Activated CD8-positive, alpha-beta memory T cell treated with anti-CD3 and anti-CD28 coated beads, Interleukin-2, amount 10 ng/mL, durations not matched to agents 7 days and 5 days (primary cell): ENCODE results near the gene FGD2. TPM values are rescaled to one million over a fixed set of nuclear protein-coding genes. Genes with fewer than 3 reads are reported as not detected.

ENCODE experiments used
- ATAC-seq: fragments of 150-1000 bp; cut with Tn5 transposase; one replicate; pipeline ENCODE4 v1.10.0; 2021; ENCODE audit warnings: moderate library complexity
- CTCF ChIA-PET: fragments of 350-600 bp; sonication (Branson Sonifier 250); formaldehyde crosslinking; loops from one replicate; lab custom pipeline; 2021; ENCODE audit warnings: antibody characterized with exemption; lab: Charles Lee
- DNase-seq: peaks from one replicate; pipeline ENCODE4 v3.0.0-alpha.2; 2020
- H3K27ac Mint-ChIP-seq: one replicate; pipeline ENCODE4 v1.8.0; 2021; ENCODE audit warnings: mild to moderate bottlenecking, mixed read lengths
- H3K27me3 Mint-ChIP-seq: one replicate; pipeline ENCODE4 v1.8.0; 2021; ENCODE audit warnings: mixed read lengths
- H3K36me3 Mint-ChIP-seq: one replicate; pipeline ENCODE4 v1.8.0; 2021; ENCODE audit warnings: mild to moderate bottlenecking, mixed read lengths
- H3K4me1 Mint-ChIP-seq: one replicate; pipeline ENCODE4 v1.8.0; 2021; ENCODE audit warnings: mixed read lengths
- H3K4me3 Mint-ChIP-seq: one replicate; pipeline ENCODE4 v1.8.0; 2021; ENCODE audit warnings: mild to moderate bottlenecking, moderate library complexity, mixed read lengths
- H3K9me3 Mint-ChIP-seq: one replicate; pipeline ENCODE4 v1.8.0; 2022; ENCODE audit warnings: low read depth, mixed read lengths
- total RNA-seq, 2 experiments: library from RNA; stranded (reverse); gene quantifications; one replicate each; pipeline ENCODE4 v1.2.3, GENCODE V29; 2021

The FGD2 gene
- total RNA-seq, 2 experiments from 2014 or later = 15.6 to 26.3 TPM

DNA sequence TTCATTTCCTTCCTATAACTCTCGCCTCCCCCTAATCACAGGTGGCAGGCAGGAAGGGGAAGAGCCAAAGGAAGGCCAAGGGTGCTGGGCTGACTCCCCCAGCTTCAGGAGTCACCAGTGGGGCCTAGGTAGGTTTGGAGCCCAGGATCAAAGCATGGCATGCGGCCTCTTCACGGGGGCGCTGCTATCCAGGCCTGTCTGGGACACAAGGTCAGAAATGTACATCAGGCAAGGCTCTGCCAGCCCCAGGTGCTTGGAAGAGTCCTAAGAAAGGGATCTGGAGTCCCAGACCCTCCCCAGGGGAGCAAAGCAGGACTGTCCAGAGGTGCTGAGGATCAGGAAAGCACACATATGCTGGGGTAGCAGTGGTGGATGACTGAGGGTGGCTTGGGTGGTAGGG, 40.5 kb upstream of the FGD2 start:
- Mint-ChIP-seq H3K9me3 (no peaks in the 10 kb centered on the region), H3K27me3 (no peaks in the 10 kb centered on the region), H3K27ac (no peak overlapping the region), H3K36me3 (peaks cover 22% of the 10 kb centered on the region), H3K4me1 (peaks cover 46% of the 10 kb centered on the region), H3K4me3 (no peak overlapping the region)
- ATAC-seq (no peak), DNase-seq (no peak)
- CTCF ChIA-PET = interaction anchor here (1.7 to 1.9 kb wide), 2 partner anchors 53 to 91 kb away, joined by 5 to 7 read pairs; no protein-coding TSS in a partner anchor

GRCh38 chr6:36967301-36967700, 38.2 kb upstream of the FGD2 start:
- Mint-ChIP-seq H3K36me3 (peaks cover 31% of the 10 kb centered on the region), H3K27ac (no peak overlapping the region), H3K9me3 (no peaks in the 10 kb centered on the region), H3K27me3 (no peaks in the 10 kb centered on the region), H3K4me3 (no peak overlapping the region), H3K4me1 (peaks cover 26% of the 10 kb centered on the region)
- DNase-seq (no peak), ATAC-seq (no peak)
- CTCF ChIA-PET = no interaction called here

DNA sequence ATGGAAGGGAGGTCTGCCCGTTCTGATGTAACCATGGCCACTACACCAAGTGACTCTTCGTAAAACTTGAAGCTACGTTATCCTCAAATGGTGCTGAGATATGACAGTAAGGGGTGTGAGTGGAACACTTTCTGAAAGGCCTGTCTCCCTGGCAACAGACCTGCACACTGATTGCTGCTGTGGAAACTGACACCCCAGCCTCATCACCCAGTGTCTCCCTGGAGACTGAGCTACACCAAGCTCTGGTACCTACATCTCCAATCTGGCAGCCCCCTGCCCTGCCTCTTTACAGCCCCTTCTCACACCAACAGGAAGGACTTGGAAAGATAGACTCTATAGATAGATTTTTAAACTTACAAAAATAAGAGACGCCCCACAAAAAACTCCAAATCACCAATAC, 37.7 kb upstream of the FGD2 start:
- peaks cover 33% of the 10 kb centered on the region for H3K36me3 Mint-ChIP-seq
- ATAC-seq (no peak), DNase-seq (no peak)
- H3K4me1 Mint-ChIP-seq = peaks cover 22% of the 10 kb centered on the region
- no peaks in the 10 kb centered on the region for H3K27me3 Mint-ChIP-seq
- no peak overlapping the region for H3K4me3 Mint-ChIP-seq
- H3K27ac Mint-ChIP-seq = no peak overlapping the region
- no peaks in the 10 kb centered on the region for H3K9me3 Mint-ChIP-seq
- CTCF ChIA-PET = no interaction called here

- Mint-ChIP-seq H3K9me3 (no peaks in the 10 kb centered on the region), H3K4me3 (no peak overlapping the region), H3K36me3 (peaks cover 39% of the 10 kb centered on the region), H3K4me1 (peaks cover 15% of the 10 kb centered on the region), H3K27me3 (no peaks in the 10 kb centered on the region), H3K27ac (no peak overlapping the region)
- CTCF ChIA-PET = interaction anchor here (1.4 kb wide), 1 partner anchor 9 kb away, joined by 4 read pairs; no protein-coding TSS in a partner anchor
- ATAC-seq (no peak), DNase-seq (no peak)
Observed at GRCh38 chr6:36968266-36968977, 37.0 kb upstream of the FGD2 start.

DNA sequence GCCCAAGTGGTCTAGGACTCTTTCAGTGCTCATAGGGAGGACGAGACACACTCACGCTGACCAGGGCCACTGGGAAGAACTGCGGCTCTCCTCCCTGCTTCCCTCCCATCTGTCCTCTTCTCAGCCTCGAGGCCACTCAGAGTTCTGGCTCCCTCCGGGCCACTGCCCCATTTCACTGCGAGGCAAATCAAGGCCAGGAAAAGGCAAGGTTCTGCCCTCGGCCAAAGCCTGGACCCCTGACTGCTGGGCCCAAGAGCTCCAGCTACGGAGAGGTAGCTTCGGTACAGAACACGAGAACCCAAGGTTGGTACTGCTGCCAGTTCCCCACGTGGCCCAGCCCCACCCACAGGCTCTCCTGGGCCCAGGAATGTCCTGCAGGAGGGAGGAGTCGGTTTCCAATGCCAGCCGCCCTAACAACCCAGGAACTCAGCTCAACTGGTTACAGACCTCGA, 36.2 kb upstream of the FGD2 start:
- Mint-ChIP-seq H3K4me1 (peaks cover 7% of the 10 kb centered on the region), H3K36me3 (peaks cover 44% of the 10 kb centered on the region), H3K4me3 (no peak overlapping the region), H3K27me3 (no peaks in the 10 kb centered on the region), H3K9me3 (no peaks in the 10 kb centered on the region), H3K27ac (no peak overlapping the region)
- CTCF ChIA-PET = interaction anchor here (0.8 to 1.4 kb wide), 2 partner anchors 8 to 49 kb away, joined by 3 to 4 read pairs; no protein-coding TSS in a partner anchor
- DNase-seq = no peak
- ATAC-seq = no peak

- DNase-seq (no peak), ATAC-seq (no peak)
- peaks cover 1% of the 10 kb centered on the region for H3K4me1 Mint-ChIP-seq
- no peaks in the 10 kb centered on the region for H3K9me3 Mint-ChIP-seq
- H3K27me3 Mint-ChIP-seq = no peaks in the 10 kb centered on the region
- CTCF ChIA-PET = interaction anchor here (0.8 to 1.0 kb wide), 2 partner anchors 48 to 95 kb away, joined by 3 read pairs; no protein-coding TSS in a partner anchor
- no peak overlapping the region for H3K27ac Mint-ChIP-seq
- H3K36me3 Mint-ChIP-seq = peaks cover 53% of the 10 kb centered on the region
- no peak overlapping the region for H3K4me3 Mint-ChIP-seq
Observed at GRCh38 chr6:36969988-36970891, 35.2 kb upstream of the FGD2 start.

- ATAC-seq = no peak
- peaks cover 1% of the 10 kb centered on the region for H3K4me1 Mint-ChIP-seq
- DNase-seq = no peak
- no peaks in the 10 kb centered on the region for H3K9me3 Mint-ChIP-seq
- no peaks in the 10 kb centered on the region for H3K27me3 Mint-ChIP-seq
- H3K36me3 Mint-ChIP-seq = peaks cover 54% of the 10 kb centered on the region
- peak overlapping the region; percentile 24 for H3K27ac Mint-ChIP-seq
- no peak overlapping the region for H3K4me3 Mint-ChIP-seq
- CTCF ChIA-PET = interaction anchor here (1.0 kb wide), 1 partner anchor 96 kb away, joined by 3 read pairs; no protein-coding TSS in a partner anchor
Observed at GRCh38 chr6:36970892-36971842, 34.3 kb upstream of the FGD2 start.

GRCh38 chr6:36971921-36972673, 33.4 kb upstream of the FGD2 start:
- Mint-ChIP-seq H3K27ac (no peak overlapping the region), H3K36me3 (peaks cover 56% of the 10 kb centered on the region), H3K4me3 (no peak overlapping the region), H3K4me1 (peaks cover 1% of the 10 kb centered on the region), H3K9me3 (no peaks in the 10 kb centered on the region), H3K27me3 (no peaks in the 10 kb centered on the region)
- ATAC-seq (no peak), DNase-seq (no peak)
- CTCF ChIA-PET = no interaction called here

- no peak overlapping the region for H3K27ac Mint-ChIP-seq
- H3K4me3 Mint-ChIP-seq = no peak overlapping the region
- H3K36me3 Mint-ChIP-seq = peaks cover 56% of the 10 kb centered on the region
- ATAC-seq = no peak
- CTCF ChIA-PET = no interaction called here
- DNase-seq = no peak
- H3K27me3 Mint-ChIP-seq = no peaks in the 10 kb centered on the region
- no peaks in the 10 kb centered on the region for H3K9me3 Mint-ChIP-seq
- peaks cover 1% of the 10 kb centered on the region for H3K4me1 Mint-ChIP-seq
Observed at GRCh38 chr6:36973190-36973589, 32.3 kb upstream of the FGD2 start.

GRCh38 chr6:36973647-36974046, 31.8 kb upstream of the FGD2 start:
- CTCF ChIA-PET = no interaction called here
- peaks cover 57% of the 10 kb centered on the region for H3K36me3 Mint-ChIP-seq

GRCh38 chr6:36975231-36976006, 30.0 kb upstream of the FGD2 start:
- Mint-ChIP-seq H3K4me3 (no peak overlapping the region), H3K4me1 (peaks cover 10% of the 10 kb centered on the region), H3K9me3 (no peaks in the 10 kb centered on the region), H3K27ac (no peak overlapping the region), H3K36me3 (peaks cover 49% of the 10 kb centered on the region), H3K27me3 (no peaks in the 10 kb centered on the region)
- DNase-seq (no peak), ATAC-seq (no peak)
- CTCF ChIA-PET = interaction anchor here (0.8 to 2.8 kb wide), 3 partner anchors 19 to 90 kb away, joined by 3 to 9 read pairs (median 7); partner anchors contain the start of gene C6orf89

More at GRCh38 chr6:36973647-36974046, 31.8 kb upstream of the FGD2 start:
- DNase-seq (no peak), ATAC-seq (no peak)
- H3K4me3 Mint-ChIP-seq = no peak overlapping the region
- no peak overlapping the region for H3K27ac Mint-ChIP-seq
- peaks cover 1% of the 10 kb centered on the region for H3K4me1 Mint-ChIP-seq
- no peaks in the 10 kb centered on the region for H3K27me3 Mint-ChIP-seq
- H3K9me3 Mint-ChIP-seq = no peaks in the 10 kb centered on the region

- H3K27ac Mint-ChIP-seq = no peak overlapping the region
- H3K36me3 Mint-ChIP-seq = peaks cover 50% of the 10 kb centered on the region
- CTCF ChIA-PET = interaction anchor here (2.3 to 2.8 kb wide), 2 partner anchors 42 to 90 kb away, joined by 7 to 9 read pairs; partner anchors contain the start of gene C6orf89
- ATAC-seq (no peak), DNase-seq (no peak)
- no peaks in the 10 kb centered on the region for H3K9me3 Mint-ChIP-seq
- H3K27me3 Mint-ChIP-seq = no peaks in the 10 kb centered on the region
- no peak overlapping the region for H3K4me3 Mint-ChIP-seq
- H3K4me1 Mint-ChIP-seq = peaks cover 14% of the 10 kb centered on the region
Observed at GRCh38 chr6:36976007-36976264, 29.5 kb upstream of the FGD2 start.
